GM18519 (cell line): ENCODE measurements around the gene PLXNA3.

Source experiments
- ATAC-seq: cut with Tn5 transposase; IDR thresholded peaks from one replicate; pipeline ENCODE4 v1.9.1; 2021; ENCODE audit warnings: mild to moderate bottlenecking, moderate library complexity; ENCODE audit not compliant: unreplicated experiment, low FRiP score

Gene PLXNA3

DNA sequence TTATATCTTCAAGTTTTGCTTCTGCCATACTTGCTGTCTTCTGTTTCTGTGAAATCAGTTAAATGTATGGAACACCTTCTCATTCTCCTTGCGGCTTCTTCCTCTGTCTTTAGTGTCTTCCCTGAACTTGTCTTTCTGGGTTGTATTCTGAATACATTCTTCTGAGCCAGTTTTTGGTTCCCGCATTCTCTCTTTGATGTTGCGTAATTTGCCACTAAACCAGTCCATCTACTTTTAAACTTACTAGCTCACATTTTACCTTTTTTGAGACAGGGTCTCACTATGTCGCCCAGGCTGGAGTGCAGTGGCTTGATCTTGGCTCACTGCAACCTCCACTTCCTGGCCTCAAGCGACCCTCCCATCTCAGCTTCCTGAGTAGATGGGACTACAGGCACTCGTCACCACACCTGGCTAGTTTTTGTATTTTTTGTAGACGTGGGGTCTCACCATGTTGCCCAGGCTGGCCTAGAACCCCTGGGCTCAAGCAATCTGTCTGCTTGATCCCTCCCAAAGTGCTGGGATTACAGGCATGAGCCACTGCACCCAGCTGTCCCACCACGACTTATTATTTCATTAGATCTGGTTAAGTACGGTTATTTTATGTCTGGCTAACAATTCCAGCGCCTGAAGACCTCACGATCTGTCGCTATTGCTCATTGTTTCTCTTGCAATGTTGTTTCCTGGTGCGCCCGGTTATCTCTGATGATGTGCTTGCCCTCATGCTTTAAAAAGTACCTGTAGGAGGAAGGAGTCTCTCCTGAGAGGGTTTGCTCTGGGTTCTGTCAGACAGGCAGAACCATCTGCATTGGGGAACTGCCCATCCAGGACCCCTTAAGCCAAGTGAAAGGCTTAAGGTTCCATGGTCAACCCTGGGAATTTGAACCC lies 67.8 kb downstream of the PLXNA3 start:
- no peak for ATAC-seq

DNA sequence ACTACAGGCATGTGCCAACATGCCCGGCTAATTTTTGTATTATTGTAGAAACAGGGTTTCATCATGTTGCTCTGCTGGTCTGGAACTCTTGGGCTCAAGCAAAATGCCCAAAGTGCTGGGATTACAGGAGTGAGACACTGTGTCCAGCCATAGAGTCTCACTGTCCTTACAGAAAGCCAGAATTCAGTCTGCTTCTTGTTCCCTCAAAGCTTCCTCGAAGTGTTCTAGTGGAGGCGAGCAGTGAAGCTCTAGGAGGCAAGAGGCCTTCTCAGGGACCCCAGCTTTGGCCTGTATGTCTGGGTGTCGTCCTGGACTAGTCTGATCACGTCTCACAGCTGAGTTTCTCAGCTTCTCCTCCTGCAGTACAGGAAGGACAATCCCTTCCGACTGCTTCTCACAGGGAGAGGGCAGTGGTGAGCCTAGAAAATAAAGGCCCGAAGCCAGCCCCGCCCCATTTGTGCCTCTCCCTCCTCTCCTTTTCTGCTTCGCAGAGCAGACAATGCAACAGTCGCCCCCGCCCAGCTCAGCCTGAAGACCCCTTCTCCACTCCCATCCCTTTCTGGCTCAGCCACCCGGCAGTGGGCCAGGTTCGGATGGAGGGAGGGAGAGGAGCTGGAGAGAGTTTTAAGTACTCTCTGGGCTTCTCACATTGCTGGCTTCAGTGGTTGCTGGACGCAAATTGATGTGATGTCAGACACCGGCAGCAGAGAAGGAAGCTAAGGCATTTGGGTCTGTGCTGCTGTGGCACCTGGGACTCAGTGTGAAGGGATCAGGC lies 69.0 kb downstream of the PLXNA3 start:
- no peak for ATAC-seq
